GM12878 (cell line): ENCODE measurements around the gene CCT6A. TPM values are rescaled to one million over a fixed set of nuclear protein-coding genes. Genes with fewer than 3 reads are reported as not detected.

Source experiments
- BHLHE40 ChIP-seq, 2 experiments: fragments of 450-650 bp in 1 of 2; IDR thresholded peaks; 2 replicates each; pipeline ENCODE4 v1.6.1; 2011 to 2017; ENCODE audit warnings: low read depth in 2 of 2, borderline replicate concordance in 1 of 2, improper control_type of control experiment in 1 of 2, low read length in 1 of 2, mild to moderate bottlenecking in 1 of 2
- CBX5 ChIP-seq: sonication (generic); IDR thresholded peaks from 2 replicates; pipeline ENCODE4 v1.6.1; 2016; ENCODE audit warnings: low read depth, moderate library complexity, mild to moderate bottlenecking, inconsistent platforms
- CEBPZ ChIP-seq: fragments of 150-350 bp; IDR thresholded peaks from 2 replicates; pipeline ENCODE4 v1.6.1; 2016; ENCODE audit warnings: low read depth, low read length
- CTCF ChIP-seq, 3 experiments: IDR thresholded peaks in 2 of 3; conservative IDR thresholded peaks in 1 of 3; 2 replicates each; pipeline ENCODE4 v1.5.1; 2011; ENCODE audit warnings: low read depth in 3 of 3, low read length in 3 of 3, mild to moderate bottlenecking in 3 of 3, control low read depth in 2 of 3, moderate library complexity in 2 of 3, inconsistent platforms in 1 of 3, mixed read lengths in 1 of 3; ENCODE audit not compliant: control insufficient read depth in 2 of 3, insufficient read depth in 1 of 3; ENCODE audit errors: extremely low read depth in 1 of 3
- DPF2 ChIP-seq: fragments of 450-650 bp; IDR thresholded peaks from 2 replicates; pipeline ENCODE4 v1.6.1; 2017; ENCODE audit warnings: mild to moderate bottlenecking
- FOXK2 ChIP-seq: fragments of 450-650 bp; IDR thresholded peaks from 2 replicates; pipeline ENCODE4 v1.6.1; 2017; ENCODE audit warnings: mild to moderate bottlenecking, moderate library complexity
- GATAD2B ChIP-seq: fragments of 450-650 bp; conservative IDR thresholded peaks from 2 replicates; pipeline ENCODE4 v1.6.1; 2017; ENCODE audit warnings: low read depth, mild to moderate bottlenecking, moderate library complexity
- HDAC2 ChIP-seq: fragments of 200-600 bp; sonication (generic); IDR thresholded peaks from 2 replicates; pipeline ENCODE4 v1.6.1; 2017
- HDGF ChIP-seq: fragments of 450-650 bp; IDR thresholded peaks from 2 replicates; pipeline ENCODE4 v1.6.1; 2016; ENCODE audit warnings: antibody characterized with exemption
- IKZF2 ChIP-seq, 2 experiments: fragments of 450-650 bp; IDR thresholded peaks; 2 replicates each; pipeline ENCODE4 v1.6.1; 2017; ENCODE audit warnings: mild to moderate bottlenecking in 2 of 2, moderate library complexity in 2 of 2
- KDM1A ChIP-seq: fragments of 200-600 bp; sonication (generic); IDR thresholded peaks from 2 replicates; pipeline ENCODE4 v1.6.1; 2016; ENCODE audit warnings: borderline replicate concordance
- NFYB ChIP-seq: IDR thresholded peaks from 2 replicates; pipeline ENCODE4 v1.6.1; 2011; ENCODE audit warnings: low read depth, mild to moderate bottlenecking, low read length, improper control_type of control experiment, moderate library complexity; ENCODE audit not compliant: insufficient read depth
- POLR2AphosphoS2 ChIP-seq: IDR thresholded peaks from 2 replicates; pipeline ENCODE4 v1.6.1; 2011; ENCODE audit warnings: low read depth, mild to moderate bottlenecking, low read length, improper control_type of control experiment, moderate library complexity
- POU2F2 ChIP-seq: IDR thresholded peaks from 3 replicates; pipeline ENCODE4 v1.6.1; 2011; ENCODE audit warnings: low read depth, mild to moderate bottlenecking, low read length, borderline replicate concordance
- RUNX3 ChIP-seq: IDR thresholded peaks from 2 replicates; pipeline ENCODE4 v1.6.1; 2012; ENCODE audit warnings: low read length, inconsistent platforms
- STAT1 ChIP-seq: fragments of 450-650 bp; conservative IDR thresholded peaks from 2 replicates; pipeline ENCODE4 v1.6.1; 2014; ENCODE audit warnings: antibody characterized with exemption, mild to moderate bottlenecking
- ZBTB33 ChIP-seq: fragments of 450-650 bp; IDR thresholded peaks from 2 replicates; pipeline ENCODE4 v1.6.1; 2017; ENCODE audit warnings: mild to moderate bottlenecking
- ZNF687 ChIP-seq: fragments of 450-650 bp; IDR thresholded peaks from 2 replicates; pipeline ENCODE4 v1.6.1; 2017; ENCODE audit warnings: mild to moderate bottlenecking, moderate library complexity
- polyA plus RNA-seq, 11 experiments: library from polyadenylated mRNA; depleted of rRNA in 4 of 11; unstranded in 6 of 11; stranded (reverse) in 5 of 11; fragments of >200 nt; fragmentation: Nextera tagmentation in 4 of 11; fragmentation: Illumina TruSeq in 1 of 11; extraction: Ambion mirVana in 4 of 11; extraction: Trizol in 1 of 11; gene quantifications; 1 replicate in 1 of 11; 2 replicates in 10 of 11; pipeline versions ENCODE4 v1.2.1 to v1.2.3, GENCODE V29; 2011 to 2016; ENCODE audit warnings: inconsistent platforms in 2 of 11, missing spikeins in 2 of 11, low read depth in 1 of 11
- total RNA-seq, 4 experiments: library from RNA; depleted of rRNA in 3 of 4; stranded (reverse); fragments of >200 nt in 3 of 4; fragmentation: Illumina TruSeq in 1 of 4; extraction: Trizol in 1 of 4; gene quantifications; 2 replicates each; pipeline versions ENCODE4 v1.2.1 to v1.2.3, GENCODE V29; 2013 to 2021

The CCT6A gene
- total and polyA plus RNA-seq, 10 of the 15 experiments (the other 5 are each of a cell fraction or from before 2014, with no cell fraction given), result 191 to 480 (median 296) TPM

GRCh38 chr7:56063882-56064625, 12.5 kb downstream of the CCT6A start, which contains the start of gene SUMF2 (continued):
- TF ChIP-seq ZBTB33, result no peak
- peak; percentile 90 for TF ChIP-seq ZNF687
- 0 out of 2 replicates have a peak, but pooled peaks have one; percentile 49 for TF ChIP-seq HDGF
- no peak for TF ChIP-seq FOXK2
- TF ChIP-seq CBX5, result 0 out of 2 replicates have a peak, but pooled peaks have one; percentile 8
- peak; percentile 94 for TF ChIP-seq POLR2AphosphoS2
- TF ChIP-seq HDAC2, result no peak
- TF ChIP-seq DPF2, result peak; percentile 27; the same call in 1 of the 2 replicates
- TF ChIP-seq GATAD2B, result peak; percentile 85
- TF ChIP-seq CEBPZ, result no peak
- no peak for TF ChIP-seq NFYB
- 0 out of 2 replicates have a peak, but pooled peaks have one; percentile 25 for TF ChIP-seq STAT1
- peak; percentile 75; the same call in 1 of the 3 replicates for TF ChIP-seq POU2F2
- no peak for TF ChIP-seq KDM1A
- TF ChIP-seq BHLHE40 (IDR thresholded peaks at IDR 0.05; ENCODE audit: borderline replicate concordance in 1 of 2, low read depth in 2 of 2, low read length in 1 of 2), result peak in 1 of 2 experiments; percentile 65; a peak in 1 of 4 replicates
- TF ChIP-seq RUNX3, result no peak; the same call in 1 of the 2 replicates
- peak in 2 of 3 experiments; percentile 12 to 32; a peak in 2 of 6 replicates for TF ChIP-seq CTCF (IDR thresholded peaks at IDR 0.05 in 2 of 3, conservative IDR thresholded peaks at IDR 0.05 in 1 of 3; ENCODE audit: control insufficient read depth in 2 of 3, extremely low read depth in 1 of 3, insufficient read depth in 1 of 3, low read depth in 3 of 3, low read length in 3 of 3)
- TF ChIP-seq IKZF2 (IDR thresholded peaks at IDR 0.05), result no peak; a peak in 1 of 4 replicates
